SU-DHL-6 (cell line): Measurements from ENCODE around the gene C11orf58.

Source experiments
- H2AFZ ChIP-seq: fragments of 200-600 bp; sonication (generic); 2 replicates; pipeline ENCODE4 v1.6.1; 2014; ENCODE audit warnings: low read depth, mild to moderate bottlenecking, moderate library complexity, mixed read lengths, antibody characterized with exemption, low read length; ENCODE audit not compliant: severe bottlenecking
- H3F3A ChIP-seq: fragments of 200-600 bp; shearing (Covaris generic); 2 replicates; pipeline ENCODE4 v1.6.0; 2016; ENCODE audit warnings: antibody characterized with exemption, mild to moderate bottlenecking; ENCODE audit not compliant: insufficient read depth
- H3K27ac ChIP-seq: fragments of 200-600 bp; sonication (generic); 2 replicates; pipeline ENCODE4 v1.5.1; 2016; ENCODE audit warnings: low read depth, mild to moderate bottlenecking, low read length, moderate library complexity, mixed read lengths
- H3K27me3 ChIP-seq: fragments of 200-600 bp; sonication (generic), shearing (Covaris generic); 2 replicates; pipeline ENCODE4 v1.6.0; 2014; ENCODE audit warnings: mild to moderate bottlenecking, low read length
- H3K36me3 ChIP-seq: fragments of 200-600 bp; sonication (generic); 2 replicates; pipeline ENCODE4 v1.6.1; 2014; ENCODE audit warnings: mild to moderate bottlenecking, low read length, mixed read lengths
- H3K4me2 ChIP-seq: fragments of 300-600, 200-600 bp; shearing (Covaris generic), sonication (generic); 2 replicates; pipeline ENCODE4 v1.6.0; 2014; ENCODE audit warnings: low read length, low read depth, mild to moderate bottlenecking; ENCODE audit not compliant: poor library complexity, severe bottlenecking
- H3K4me3 ChIP-seq: fragments of 200-600 bp; sonication (generic); 2 replicates; pipeline ENCODE4 v1.5.1; 2014; ENCODE audit warnings: antibody characterized with exemption, low read length, mild to moderate bottlenecking, mixed read lengths; ENCODE audit not compliant: insufficient read depth, poor library complexity, severe bottlenecking
- H3K79me2 ChIP-seq: fragments of 200-600 bp; sonication (generic); 2 replicates; pipeline ENCODE4 v1.6.1; 2014; ENCODE audit warnings: mild to moderate bottlenecking, low read length, moderate library complexity; ENCODE audit not compliant: insufficient read depth
- H3K9ac ChIP-seq: fragments of 200-600 bp; sonication (generic); 2 replicates; pipeline ENCODE4 v1.7.0; 2014; ENCODE audit warnings: mild to moderate bottlenecking, low read length
- H3K9me2 ChIP-seq: fragments of 200-600 bp; sonication (generic); replicated peaks from 2 replicates; pipeline ENCODE4 v1.6.1; 2014; ENCODE audit warnings: low read length; ENCODE audit not compliant: insufficient read depth
- H3K9me3 ChIP-seq: fragments of 200-600 bp; sonication (generic); 2 replicates; pipeline ENCODE4 v1.6.1; 2014; ENCODE audit warnings: low read length, mixed read lengths; ENCODE audit not compliant: insufficient read depth
- H4K20me1 ChIP-seq: fragments of 200-600 bp; sonication (generic); 2 replicates; pipeline ENCODE4 v1.6.1; 2014; ENCODE audit warnings: low read depth, mild to moderate bottlenecking, antibody characterized with exemption, low read length, moderate library complexity, mixed read lengths
- EZH2phosphoT487 ChIP-seq: fragments of 200-600 bp; sonication (generic), shearing (Covaris generic); conservative IDR thresholded peaks from 2 replicates; pipeline ENCODE4 v1.6.1; 2018; ENCODE audit warnings: mild to moderate bottlenecking, antibody characterized with exemption, low read length, moderate library complexity, mixed read lengths
- TF ChIP-seq, protein P1 (sequence below): fragments of 200-600 bp; sonication (generic); IDR thresholded peaks from one replicate; pipeline ENCODE4 v1.5.1; 2017; ENCODE audit warnings: antibody characterized with exemption, mild to moderate bottlenecking, low read length, moderate library complexity; ENCODE audit not compliant: insufficient read depth, poor library complexity, severe bottlenecking

Gene C11orf58

GRCh38 chr11:16805938-16806337 is 67.5 kb downstream of the C11orf58 start:
- Histone ChIP-seq H3K9ac (no peak overlapping the region), H3K79me2 (no peaks in the 10 kb centered on the region), H3K27ac (no peak overlapping the region), H3K4me3 (no peak overlapping the region), H3K9me2 (no peaks in the 10 kb centered on the region), H3K27me3 (no peaks in the 10 kb centered on the region), H3F3A (no peaks in the 10 kb centered on the region), H4K20me1 (no peaks in the 10 kb centered on the region), H2AFZ (no peak overlapping the region), H3K9me3 (no peaks in the 10 kb centered on the region), H3K36me3 (no peaks in the 10 kb centered on the region), H3K4me2 (no peak overlapping the region)
- TF ChIP-seq, protein P1, sequence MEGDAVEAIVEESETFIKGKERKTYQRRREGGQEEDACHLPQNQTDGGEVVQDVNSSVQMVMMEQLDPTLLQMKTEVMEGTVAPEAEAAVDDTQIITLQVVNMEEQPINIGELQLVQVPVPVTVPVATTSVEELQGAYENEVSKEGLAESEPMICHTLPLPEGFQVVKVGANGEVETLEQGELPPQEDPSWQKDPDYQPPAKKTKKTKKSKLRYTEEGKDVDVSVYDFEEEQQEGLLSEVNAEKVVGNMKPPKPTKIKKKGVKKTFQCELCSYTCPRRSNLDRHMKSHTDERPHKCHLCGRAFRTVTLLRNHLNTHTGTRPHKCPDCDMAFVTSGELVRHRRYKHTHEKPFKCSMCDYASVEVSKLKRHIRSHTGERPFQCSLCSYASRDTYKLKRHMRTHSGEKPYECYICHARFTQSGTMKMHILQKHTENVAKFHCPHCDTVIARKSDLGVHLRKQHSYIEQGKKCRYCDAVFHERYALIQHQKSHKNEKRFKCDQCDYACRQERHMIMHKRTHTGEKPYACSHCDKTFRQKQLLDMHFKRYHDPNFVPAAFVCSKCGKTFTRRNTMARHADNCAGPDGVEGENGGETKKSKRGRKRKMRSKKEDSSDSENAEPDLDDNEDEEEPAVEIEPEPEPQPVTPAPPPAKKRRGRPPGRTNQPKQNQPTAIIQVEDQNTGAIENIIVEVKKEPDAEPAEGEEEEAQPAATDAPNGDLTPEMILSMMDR: no peak
- no peak for TF ChIP-seq EZH2phosphoT487

GRCh38 chr11:16806791-16807190 is 68.3 kb downstream of the C11orf58 start:
- Histone ChIP-seq H3K36me3 (no peaks in the 10 kb centered on the region), H3K9me3 (no peaks in the 10 kb centered on the region), H2AFZ (no peak overlapping the region), H3K27ac (no peak overlapping the region), H3K9ac (no peak overlapping the region), H3K27me3 (no peaks in the 10 kb centered on the region), H4K20me1 (no peaks in the 10 kb centered on the region), H3K9me2 (no peaks in the 10 kb centered on the region), H3F3A (no peaks in the 10 kb centered on the region), H3K4me3 (no peak overlapping the region), H3K4me2 (no peak overlapping the region), H3K79me2 (no peaks in the 10 kb centered on the region)
- TF ChIP-seq EZH2phosphoT487: no peak
- TF ChIP-seq, protein P1: no peak

DNA sequence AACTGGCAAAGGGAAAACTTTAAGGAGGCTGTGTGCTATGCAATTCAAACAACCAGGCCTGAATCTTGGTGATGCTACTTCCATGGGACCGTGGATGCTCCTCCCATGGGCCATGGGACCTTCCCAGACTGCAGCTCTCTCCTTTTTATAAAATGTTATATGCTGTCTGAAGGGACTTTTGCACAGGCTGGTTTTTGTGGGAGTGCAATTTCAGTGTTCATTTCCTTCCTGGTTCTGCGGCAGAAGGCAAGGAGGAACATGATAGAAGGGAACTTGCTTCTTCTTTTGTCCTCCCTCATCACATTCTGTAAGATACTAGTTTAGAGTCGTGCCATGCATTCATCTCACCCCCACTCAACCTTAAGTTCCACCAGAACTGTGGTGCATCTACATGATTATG is 68.9 kb downstream of the C11orf58 start:
- Histone ChIP-seq H3F3A (no peaks in the 10 kb centered on the region), H3K36me3 (no peaks in the 10 kb centered on the region), H2AFZ (no peak overlapping the region), H3K9ac (no peak overlapping the region), H3K9me3 (no peaks in the 10 kb centered on the region), H3K27ac (no peak overlapping the region), H4K20me1 (no peaks in the 10 kb centered on the region), H3K4me3 (no peak overlapping the region), H3K4me2 (no peak overlapping the region), H3K27me3 (no peaks in the 10 kb centered on the region), H3K79me2 (no peaks in the 10 kb centered on the region), H3K9me2 (no peaks in the 10 kb centered on the region)
- no peak for TF ChIP-seq EZH2phosphoT487
- TF ChIP-seq, protein P1: no peak
